Heart left ventricle (tissue), 16 donors: ENCODE data around the gene CDH13. TPM values are rescaled to one million over a fixed set of nuclear protein-coding genes. Genes with fewer than 3 reads are reported as not detected.

ENCODE experiments used
- ATAC-seq, 4 donors: fragments of 200-7000 bp; cut with Tn5 transposase; one replicate each; pipeline ENCODE4 v1.9.1; 2020 to 2022; ENCODE audit warnings: moderate library complexity in 4 of 4, mild to moderate bottlenecking in 3 of 4, moderate number of reproducible peaks in 1 of 4
- DNase-seq, 5 donors: peaks; one replicate each; pipeline ENCODE4 v3.0.0-alpha.2; 2020
- H3K27ac ChIP-seq, 12 donors: fragments of 200-600 bp; sonication (generic) in 4 of 12; one replicate each; pipeline versions ENCODE4 v1.5.0 to v1.8.0; 2016 to 2022; ENCODE audit warnings: mild to moderate bottlenecking in 2 of 12
- H3K27me3 ChIP-seq, 9 donors: fragments of 200-600 bp; sonication (generic) in 2 of 9; one replicate each; pipeline versions ENCODE4 v1.5.1 to v1.8.0; 2016 to 2022; ENCODE audit warnings: mild to moderate bottlenecking in 3 of 9
- H3K36me3 ChIP-seq, 9 donors: fragments of 200-600 bp; sonication (generic) in 2 of 9; one replicate each; pipeline versions ENCODE4 v1.5.0 to v1.8.0; 2018 to 2022; ENCODE audit warnings: mild to moderate bottlenecking in 2 of 9
- H3K4me1 ChIP-seq, 12 donors: fragments of 200-600 bp; sonication (generic) in 4 of 12; one replicate each; pipeline versions ENCODE4 v1.5.0 to v1.8.0; 2016 to 2022; ENCODE audit warnings: mild to moderate bottlenecking in 3 of 12
- H3K4me3 ChIP-seq, 12 donors: fragments of 200-600 bp; sonication (generic) in 4 of 12; one replicate each; pipeline versions ENCODE4 v1.5.0 to v1.8.0; 2017 to 2022; ENCODE audit warnings: mild to moderate bottlenecking in 9 of 12, moderate library complexity in 4 of 12
- H3K9me3 ChIP-seq, 12 donors: fragments of 200-600 bp; sonication (generic) in 4 of 12; one replicate each; pipeline versions ENCODE4 v1.5.0 to v1.8.0; 2016 to 2022; ENCODE audit warnings: mild to moderate bottlenecking in 1 of 12
- POLR2A ChIP-seq, 2 donors: fragments of 450-650 bp; IDR thresholded peaks; one replicate each; pipeline ENCODE4 v1.6.1; 2017; ENCODE audit warnings: antibody characterized with exemption in 2 of 2, mild to moderate bottlenecking in 2 of 2, moderate library complexity in 2 of 2
- WGBS, 4 donors: extraction: QIAGEN DNeasy Blood & Tissue Kit in 2 of 4; methylation state at CpG; one replicate each; pipeline versions ENCODE4 v1.1.5 to v1.1.7; 2013 to 2018; 5-methylcytosine and 5-hydroxymethylcytosine counted together
- intact Hi-C, 10 donors: fragments of 100-400 bp; cut with DNase I; formaldehyde crosslinking; loops; one replicate each; pipeline versions ENCODE4 v1.11.1 to v1.14.2; 2022
- polyA plus RNA-seq, 2 donors: library from polyadenylated mRNA; stranded (reverse); fragments of 200-250 nt; gene quantifications; one replicate each; pipeline ENCODE4 v1.2.3, GENCODE V29; 2013
- total RNA-seq, 9 donors: library from RNA; depleted of rRNA in 2 of 9; stranded (reverse); fragments of >200 nt in 2 of 9; fragmentation: NEBNext Ultra II Directional in 3 of 9; extraction: Animal tissue kit (Norgen Biotek cat#: 25700) in 3 of 9; gene quantifications; one replicate each; pipeline versions ENCODE4 v1.1.0 to v1.2.4, GENCODE V29; 2016 to 2023
- TF ChIP-seq, protein P1 (sequence below), 12 donors: fragments of 200-600 bp; sonication (generic) in 4 of 12; IDR thresholded peaks; one replicate each; pipeline versions ENCODE4 v1.5.0 to v1.8.0; 2018 to 2022; ENCODE audit warnings: antibody characterized with exemption in 12 of 12, mild to moderate bottlenecking in 5 of 12
- donor health status: ischemic (EF 13 %, LVEDD 7.1; RV severe dilation, severe dysfunction).
- donor health status: healthy with polysubstance abuse.
- donor health status: DM: no; HTN: yes; CAD: no.
- donor health status: DM: no; HTN: no; CAD: no.
- donor health status: ischemic (EF 25% LVEDD 6.9; RV normal size, moderate dysfunction).
- donor health status: ischemic (EF 25% LVEDD 5.7; RV mildly dilated, moderate dysfunction).
- donor health status: healthy.
- donor health status: DM: yes; HTN: yes; CAD: no.
- donor health status: ischemic (EF 35%, LVEDD 5.7; RV mildly dilated, moderate dysfunction).
- donor health status: nonischemic (EF 11% LVEDD 7.7; RV severe dilation, severe dysfunction).
- donor health status: DM: yes; HTN: yes; CAD: no.
- donor health status: PGD.
- donor health status: ischemic (EF 29% LVEDD 5.4; RV normal size, mild dysfunction).
- donor health status: nonischemic (EF 23%, LVEDD 6.1; RV moderate dilation, normal function).

The CDH13 gene
- total and polyA plus RNA-seq, 11 donors = 15.0 to 172 (median 137) TPM

DNA sequence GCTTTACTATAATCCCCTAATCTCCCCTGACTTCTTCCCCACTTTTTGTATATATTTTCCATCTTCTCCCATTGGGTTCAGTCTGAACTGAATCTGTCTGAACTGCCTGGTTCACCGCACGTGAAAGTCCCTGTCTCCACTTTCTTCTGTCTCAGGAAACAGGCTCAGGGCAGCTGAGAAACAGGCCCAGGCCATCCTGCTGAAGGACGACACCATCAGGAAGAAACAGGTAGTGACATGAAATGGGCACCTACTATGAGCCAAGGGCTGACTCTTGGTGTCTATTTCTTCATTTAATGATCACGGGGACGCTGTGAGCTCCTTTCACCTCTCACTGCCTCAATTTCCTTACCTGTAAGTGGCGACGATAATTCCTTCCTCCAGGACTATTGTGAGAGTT, 1090.5 kb downstream of the CDH13 start:
- no peaks in the 10 kb centered on the region for H3K36me3 ChIP-seq
- no peak for TF ChIP-seq POLR2A (IDR thresholded peaks at IDR 0.05)
- TF ChIP-seq, protein P1, sequence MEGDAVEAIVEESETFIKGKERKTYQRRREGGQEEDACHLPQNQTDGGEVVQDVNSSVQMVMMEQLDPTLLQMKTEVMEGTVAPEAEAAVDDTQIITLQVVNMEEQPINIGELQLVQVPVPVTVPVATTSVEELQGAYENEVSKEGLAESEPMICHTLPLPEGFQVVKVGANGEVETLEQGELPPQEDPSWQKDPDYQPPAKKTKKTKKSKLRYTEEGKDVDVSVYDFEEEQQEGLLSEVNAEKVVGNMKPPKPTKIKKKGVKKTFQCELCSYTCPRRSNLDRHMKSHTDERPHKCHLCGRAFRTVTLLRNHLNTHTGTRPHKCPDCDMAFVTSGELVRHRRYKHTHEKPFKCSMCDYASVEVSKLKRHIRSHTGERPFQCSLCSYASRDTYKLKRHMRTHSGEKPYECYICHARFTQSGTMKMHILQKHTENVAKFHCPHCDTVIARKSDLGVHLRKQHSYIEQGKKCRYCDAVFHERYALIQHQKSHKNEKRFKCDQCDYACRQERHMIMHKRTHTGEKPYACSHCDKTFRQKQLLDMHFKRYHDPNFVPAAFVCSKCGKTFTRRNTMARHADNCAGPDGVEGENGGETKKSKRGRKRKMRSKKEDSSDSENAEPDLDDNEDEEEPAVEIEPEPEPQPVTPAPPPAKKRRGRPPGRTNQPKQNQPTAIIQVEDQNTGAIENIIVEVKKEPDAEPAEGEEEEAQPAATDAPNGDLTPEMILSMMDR (IDR thresholded peaks at IDR 0.05) = no peak
- no peak for DNase-seq
- intact Hi-C loops = no loop called here
- peak overlapping the region in 1 of 12 donors; percentile 19 for H3K4me3 ChIP-seq
- 65 to 82% (median 70%) methylated on average over 7 of the region's 7 CpGs for WGBS, 4 donors
- H3K9me3 ChIP-seq = no peaks in the 10 kb centered on the region
- H3K4me1 ChIP-seq = peaks cover 0 to 22% (median 2%) of the 10 kb centered on the region in 12 donors
- H3K27me3 ChIP-seq = no peaks in the 10 kb centered on the region
- peak overlapping the region in 1 of 12 donors; percentile 33 for H3K27ac ChIP-seq
- no peak for ATAC-seq

DNA sequence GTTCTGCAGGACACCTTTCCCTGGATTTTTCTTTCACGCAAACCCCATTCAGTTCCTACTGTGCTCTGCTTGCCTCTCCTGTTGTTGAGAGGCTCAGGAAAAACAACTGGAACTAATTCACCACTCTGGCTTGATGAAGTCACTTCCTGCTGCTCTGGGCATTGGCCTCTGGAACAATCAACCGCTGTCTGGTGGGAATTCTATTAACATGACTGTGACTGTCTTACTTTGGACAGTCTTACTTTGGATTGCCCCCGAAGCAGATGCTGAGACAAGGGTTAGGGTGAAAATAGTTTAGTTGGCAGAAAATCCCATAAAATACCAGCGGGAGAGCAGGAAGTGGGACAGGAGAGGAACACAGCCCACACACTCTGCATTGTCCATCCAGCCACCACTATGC, 1091.0 kb downstream of the CDH13 start:
- Histone ChIP-seq H3K27me3 (no peaks in the 10 kb centered on the region), H3K9me3 (no peaks in the 10 kb centered on the region), H3K36me3 (no peaks in the 10 kb centered on the region), H3K27ac (peak overlapping the region in 1 of 12 donors; percentile 33), H3K4me3 (peak overlapping the region in 1 of 12 donors; percentile 19), H3K4me1 (peaks cover 0 to 22% (median 2%) of the 10 kb centered on the region in 12 donors)
- intact Hi-C loops = no loop called here
- 43 to 57% (median 50%) methylated on average over 4 of the region's 4 CpGs for WGBS, 4 donors
- DNase-seq (peak in 1 of 5 donors; percentile 15), ATAC-seq (peak in 2 of 4 donors; percentile 51 to 68)
- TF ChIP-seq, protein P1 (IDR thresholded peaks at IDR 0.05) = no peak
- TF ChIP-seq POLR2A (IDR thresholded peaks at IDR 0.05) = no peak

DNA sequence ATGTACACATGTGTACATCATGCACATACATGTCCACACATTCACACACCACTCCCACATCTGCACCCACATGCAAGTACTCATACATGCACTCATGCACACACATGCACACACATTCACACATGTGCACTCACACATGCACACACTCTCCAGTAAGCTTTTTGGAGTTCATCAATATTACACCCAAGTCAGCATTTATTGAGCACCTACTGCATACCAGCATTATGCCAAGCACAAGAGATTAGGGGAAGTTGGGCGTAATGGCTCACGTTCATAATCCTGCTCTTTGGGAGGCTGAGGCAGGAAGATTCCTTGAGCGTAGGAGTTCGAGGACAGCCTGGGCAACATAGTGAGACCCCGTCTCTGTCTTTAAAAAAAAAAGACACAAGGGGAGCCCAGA, 1093.4 kb downstream of the CDH13 start:
- Histone ChIP-seq H3K27ac (no peak overlapping the region), H3K9me3 (no peaks in the 10 kb centered on the region), H3K27me3 (no peaks in the 10 kb centered on the region), H3K4me3 (no peak overlapping the region), H3K36me3 (no peaks in the 10 kb centered on the region), H3K4me1 (peaks cover 0 to 20% (median 2%) of the 10 kb centered on the region in 12 donors)
- no peak for DNase-seq
- intact Hi-C loops = no loop called here
- ATAC-seq = no peak
- WGBS, 4 donors = 95 to 98% (median 96%) methylated on average over 5 of the region's 5 CpGs
- TF ChIP-seq, protein P1 (IDR thresholded peaks at IDR 0.05) = no peak
- no peak for TF ChIP-seq POLR2A (IDR thresholded peaks at IDR 0.05)

DNA sequence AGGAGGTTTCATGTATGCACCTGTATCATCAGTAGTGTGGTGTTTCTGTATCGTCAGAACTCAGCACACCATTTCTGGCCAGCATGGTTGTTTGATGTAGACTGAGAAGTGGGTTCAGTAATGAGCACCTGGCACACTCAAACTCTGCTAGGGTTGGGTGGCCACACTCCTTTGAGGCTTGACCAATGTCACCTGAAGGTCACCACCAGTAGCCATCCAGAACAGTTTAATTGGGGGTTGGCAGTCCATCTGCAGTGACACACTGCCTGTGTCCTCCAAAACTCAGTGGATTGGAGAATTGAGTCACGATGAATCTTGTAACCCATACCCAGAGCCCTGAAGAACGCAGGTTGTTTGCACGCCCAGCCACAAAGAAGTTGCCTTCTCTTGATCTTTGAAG, 1094.2 kb downstream of the CDH13 start:
- Histone ChIP-seq H3K36me3 (no peaks in the 10 kb centered on the region), H3K4me1 (peaks cover 0 to 15% (median 2%) of the 10 kb centered on the region in 12 donors), H3K4me3 (no peak overlapping the region), H3K27me3 (no peaks in the 10 kb centered on the region), H3K27ac (no peak overlapping the region), H3K9me3 (no peaks in the 10 kb centered on the region)
- 73 to 98% (median 86%) methylated on average over 4 of the region's 4 CpGs for WGBS, 4 donors
- intact Hi-C loops = no loop called here
- ATAC-seq (no peak), DNase-seq (no peak)
- TF ChIP-seq, protein P1 (IDR thresholded peaks at IDR 0.05) = no peak
- no peak for TF ChIP-seq POLR2A (IDR thresholded peaks at IDR 0.05)
